ENCODE results near the gene PRR18.

Gene PRR18

DNA sequence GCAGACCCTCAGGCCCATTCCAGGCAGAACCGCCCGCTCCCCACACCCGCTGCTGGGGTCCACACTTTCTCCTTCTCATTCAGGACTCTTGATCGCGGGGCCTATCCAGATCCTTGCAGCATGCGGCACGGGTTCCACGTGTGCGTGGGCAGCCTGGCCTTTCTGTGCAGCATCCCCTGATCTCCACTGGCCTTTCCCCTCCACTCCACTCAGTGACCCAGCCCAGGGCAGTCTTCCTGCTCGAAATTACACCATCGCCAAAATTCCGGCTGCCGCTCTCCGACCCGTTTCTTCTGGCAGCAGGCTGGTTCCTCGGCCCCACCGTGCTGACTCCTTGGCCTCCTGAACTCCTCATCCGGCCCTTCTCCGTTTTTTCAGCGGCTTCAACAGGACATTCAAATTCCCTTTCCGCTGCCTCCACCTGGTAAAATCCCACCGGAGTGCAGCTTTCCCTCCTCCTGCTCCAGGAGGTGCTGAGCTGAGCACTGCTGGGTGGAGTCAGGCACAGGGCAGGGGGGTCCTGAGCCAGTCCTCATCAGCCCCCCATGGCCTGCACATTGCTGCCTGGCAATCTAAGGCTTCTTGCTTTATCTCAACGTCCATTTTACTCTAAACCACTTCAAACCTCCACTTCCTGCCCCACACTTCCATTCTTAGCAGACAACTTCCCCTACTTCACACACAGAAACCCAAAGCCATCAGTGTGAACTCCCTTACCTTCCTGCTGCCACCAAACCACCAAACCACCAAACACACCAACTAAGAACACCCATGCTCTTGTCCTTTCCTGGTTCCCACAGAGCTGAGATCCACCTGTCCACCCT is 25.2 kb upstream of the PRR18 start:
- DNase-seq: no peak

GRCh38 chr6:166331503-166332415 is 23.6 kb upstream of the PRR18 start:
- DNase-seq: no peak

DNA sequence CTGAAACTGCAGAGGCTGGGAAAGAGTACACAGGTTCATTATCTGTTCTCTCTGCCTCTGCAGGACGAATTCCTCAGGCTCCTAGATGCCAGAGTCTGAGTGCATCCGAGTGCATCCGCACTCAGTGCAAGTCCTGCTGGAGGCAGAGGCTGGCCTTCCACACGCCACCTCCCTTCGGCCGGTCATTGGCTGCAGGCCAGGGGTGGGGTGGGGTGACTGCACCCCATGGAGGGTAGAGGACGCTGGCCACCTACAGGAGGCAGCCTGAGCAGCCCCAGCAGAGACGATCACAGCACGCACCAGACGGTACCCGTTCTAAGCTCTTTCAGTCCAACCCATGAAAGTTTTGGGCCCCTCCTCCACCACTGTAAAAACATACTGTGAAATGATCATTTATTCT is 22.4 kb upstream of the PRR18 start:
- DNase-seq: no peak

DNA sequence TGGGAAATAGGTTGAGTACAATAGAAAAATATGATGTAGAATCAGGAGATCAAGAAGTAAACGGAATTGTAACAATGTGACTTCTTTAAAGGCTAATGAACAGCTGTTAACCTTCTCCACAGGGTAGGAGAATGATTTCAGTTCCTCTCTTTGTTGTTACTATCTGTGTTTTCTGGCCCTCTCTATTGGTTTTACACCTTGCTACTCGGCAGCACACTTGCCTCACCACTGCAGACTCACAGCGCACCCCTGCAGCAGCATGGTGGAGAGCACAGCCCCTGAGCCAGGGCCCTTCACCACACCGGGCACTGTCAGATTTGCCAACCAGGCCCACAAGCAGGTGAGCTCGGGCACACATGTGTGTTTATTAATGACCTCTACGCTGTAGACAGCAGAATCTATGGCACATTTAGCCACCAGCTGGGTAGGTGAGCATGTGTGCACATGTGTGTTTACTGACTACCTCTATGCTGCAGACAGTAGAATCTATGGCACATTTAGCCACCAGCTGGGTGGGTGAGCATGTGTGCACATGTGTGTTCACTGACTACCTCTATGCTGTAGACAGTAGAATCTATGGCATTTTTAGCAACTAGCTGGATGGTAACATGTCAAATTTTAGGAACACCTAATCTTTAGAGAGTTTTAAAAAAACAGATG is 17.3 kb upstream of the PRR18 start:
- DNase-seq: no peak

- no peak for DNase-seq
These were observed 15.2 kb upstream of the PRR18 start for GRCh38 chr6:166323395-166323794.

GRCh38 chr6:166318649-166319600 is 10.7 kb upstream of the PRR18 start:
- DNase-seq: no peak

GRCh38 chr6:166318227-166318626 is 10.0 kb upstream of the PRR18 start:
- no peak for DNase-seq

GRCh38 chr6:166317261-166318212 is 9.3 kb upstream of the PRR18 start:
- no peak for DNase-seq

- DNase-seq: no peak
These were observed 7.2 kb upstream of the PRR18 start for GRCh38 chr6:166315436-166315835.

DNA sequence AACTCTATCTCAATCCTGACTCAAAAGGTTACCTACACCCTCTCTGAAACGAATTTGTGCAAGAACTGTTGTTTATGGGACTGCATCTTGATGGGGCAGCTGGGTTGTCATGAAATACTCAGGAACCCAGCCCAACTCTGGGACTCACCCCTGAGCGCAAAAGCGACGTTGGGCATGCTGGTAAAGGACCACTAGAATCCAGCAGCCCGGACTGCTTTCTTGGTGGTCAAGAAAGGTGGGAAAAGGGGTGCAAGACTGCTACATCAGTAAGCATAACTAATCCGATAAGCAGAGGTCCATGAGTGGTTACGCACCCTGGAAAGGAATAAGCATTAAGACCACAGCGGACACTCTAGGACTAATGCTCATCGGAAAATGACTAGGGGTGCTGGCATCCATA is 6.3 kb upstream of the PRR18 start:
- no peak for DNase-seq

DNA sequence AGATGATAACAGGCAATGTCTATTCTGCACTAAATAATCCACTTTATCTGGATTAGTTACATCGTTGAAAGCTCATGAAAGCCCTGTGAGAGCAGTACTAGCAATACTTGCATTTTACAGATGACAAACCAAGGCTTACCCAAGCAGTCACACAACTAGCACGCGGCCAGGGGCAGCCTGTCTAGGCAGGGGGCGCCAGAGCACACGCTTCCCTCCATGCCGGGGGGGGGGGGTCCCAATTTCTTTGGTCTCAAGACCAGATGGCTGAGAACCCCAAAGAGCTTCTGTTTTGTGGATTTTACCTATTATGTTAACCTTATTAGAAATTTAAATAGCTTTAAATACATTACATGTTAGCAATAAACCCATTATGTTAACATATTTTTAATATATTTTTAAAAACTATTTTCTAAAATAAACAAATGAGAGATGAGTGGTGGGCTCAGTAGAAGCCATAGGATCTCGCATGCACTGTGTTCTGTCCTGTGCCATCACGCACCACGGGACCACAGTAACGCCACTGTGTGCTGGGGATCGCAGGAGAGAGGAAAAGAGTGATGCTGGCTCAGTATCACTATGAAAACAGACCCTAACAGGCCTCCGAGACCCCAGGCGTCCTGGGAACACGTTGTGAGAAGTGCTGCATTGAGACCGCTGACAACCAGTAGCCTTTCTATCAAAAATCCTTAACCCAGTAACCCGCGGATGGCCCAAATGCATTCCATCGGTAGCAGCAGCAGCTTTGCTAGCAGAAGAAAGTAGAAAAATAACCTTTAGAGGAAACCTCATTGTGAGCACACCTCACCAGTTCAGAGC is 5.3 kb upstream of the PRR18 start:
- peak; percentile 40 for DNase-seq

GRCh38 chr6:166312832-166313231 is 4.6 kb upstream of the PRR18 start:
- no peak for DNase-seq

- no peak for DNase-seq
These were observed 2.4 kb upstream of the PRR18 start for GRCh38 chr6:166310634-166311033.

DNA sequence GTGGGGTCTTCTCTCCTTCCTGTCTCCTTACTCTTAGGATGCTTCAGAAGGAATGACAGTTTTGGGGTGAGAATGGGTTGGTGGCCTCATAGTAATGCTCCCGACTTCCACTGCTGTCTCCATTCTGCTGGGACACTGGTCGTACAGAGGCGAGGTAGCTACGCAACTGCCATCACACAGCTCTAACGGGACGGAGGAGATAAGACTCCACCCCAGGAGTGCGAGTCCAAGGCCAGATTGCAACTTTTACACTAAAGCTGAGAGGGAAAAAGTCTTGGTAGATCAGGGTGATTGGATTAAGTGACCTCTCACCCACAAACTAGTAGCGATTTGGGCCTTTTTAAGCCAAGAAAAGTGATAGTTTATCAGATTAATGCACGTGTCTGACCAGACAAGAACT is 1.8 kb upstream of the PRR18 start:
- DNase-seq: no peak

DNA sequence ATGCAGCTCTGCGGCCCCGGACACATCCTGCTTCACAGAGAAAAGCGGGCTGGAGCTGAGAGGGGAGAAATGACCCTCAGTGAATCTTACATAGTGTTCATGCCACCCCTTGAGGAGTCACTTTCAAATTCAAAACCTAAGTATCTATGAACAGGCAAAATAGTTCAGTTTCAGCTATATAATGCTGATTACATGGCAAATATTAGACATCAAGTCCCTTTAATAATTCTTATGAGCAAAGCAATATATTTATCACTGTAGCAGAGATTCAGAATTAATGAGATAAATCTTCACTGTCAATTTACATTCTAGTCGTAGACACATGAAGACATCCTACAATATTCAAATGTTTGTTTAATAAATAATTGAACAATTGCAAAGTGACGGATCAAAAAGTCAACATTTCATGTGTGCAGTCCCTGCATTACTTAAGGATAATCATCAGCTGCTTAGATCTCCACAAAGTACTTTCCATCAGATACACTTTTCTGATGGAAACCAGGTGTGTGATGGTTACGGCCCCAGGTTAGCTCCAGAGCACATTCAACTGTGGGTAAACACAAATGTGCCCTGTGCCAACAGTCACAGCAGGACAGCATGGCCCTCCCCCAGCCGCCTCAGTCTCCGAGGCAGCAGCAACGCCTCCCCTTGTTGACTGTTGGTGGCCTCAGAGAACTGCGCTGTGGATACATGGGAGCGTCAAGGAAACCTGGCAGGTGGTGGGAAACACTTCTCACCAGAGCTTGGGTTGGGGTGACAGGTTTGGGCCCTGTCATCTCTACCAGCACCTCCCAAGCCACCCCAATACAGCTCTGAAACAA is 787 bp upstream of the PRR18 start:
- peak; percentile 94 for DNase-seq

- DNase-seq: no peak
These were observed 835 bp downstream of the PRR18 start for GRCh38 chr6:166307082-166308032.

DNA sequence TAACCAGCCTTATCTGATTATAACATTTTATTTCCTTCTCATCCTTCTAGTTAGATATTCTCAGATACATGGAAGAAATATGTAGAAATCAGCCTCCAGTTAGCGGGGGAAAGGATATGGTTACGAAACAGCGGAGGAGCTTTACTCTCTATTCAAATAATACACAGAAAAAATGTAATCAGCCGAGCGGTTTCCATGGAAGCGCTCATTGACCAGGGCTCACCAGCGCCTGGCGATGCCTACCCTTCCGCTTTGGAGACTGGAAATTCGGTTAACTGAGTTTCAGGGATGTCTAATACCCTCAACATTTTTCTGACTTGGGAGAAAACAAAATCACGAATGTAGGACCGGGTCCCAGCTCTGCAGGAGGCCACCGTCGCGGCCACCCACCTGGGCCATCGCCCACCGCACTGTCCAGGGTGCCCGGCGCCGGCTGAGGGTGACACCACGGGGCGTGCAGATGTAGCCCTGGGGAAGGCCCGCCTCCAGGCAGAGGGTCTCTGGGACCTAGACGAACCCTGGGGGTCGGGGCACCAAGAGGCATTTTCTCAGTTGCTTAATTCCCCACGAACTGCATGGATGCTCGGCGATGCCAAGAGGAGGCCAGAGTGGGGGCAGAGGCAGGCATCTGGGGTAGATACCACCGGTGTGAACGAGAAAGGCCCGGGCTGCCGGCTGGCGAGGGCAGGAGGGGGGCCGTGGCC is 1.7 kb downstream of the PRR18 start:
- DNase-seq: no peak

All from NCI-H345 (cell line).